Neural crest cell (in vitro differentiated cells): ENCODE results near the gene JUP. TPM values are rescaled to one million over a fixed set of nuclear protein-coding genes. Genes with fewer than 3 reads are reported as not detected.
"Not testable (repeated sequence)": the region's sequence is repeated elsewhere in the genome, so short reads cannot be mapped to it uniquely, and the experiment has no call there.

Experiments
- DNase-seq: peaks from one replicate; pipeline ENCODE4 v3.0.0; 2021; ENCODE audit warnings: low read depth, mixed read lengths, low spot score
- H3K27ac Mint-ChIP-seq: one replicate; pipeline ENCODE4 v1.8.0; 2021; ENCODE audit warnings: mild to moderate bottlenecking, mixed read lengths; ENCODE audit not compliant: unreplicated experiment
- H3K27me3 Mint-ChIP-seq: 2 replicates; pipeline ENCODE4 v1.8.0; 2021; ENCODE audit warnings: low read depth, mild to moderate bottlenecking, mixed read lengths
- H3K36me3 Mint-ChIP-seq: 2 replicates; pipeline ENCODE4 v1.8.0; 2021; ENCODE audit warnings: low read depth, mild to moderate bottlenecking, mixed read lengths
- H3K4me1 Mint-ChIP-seq: 2 replicates; pipeline ENCODE4 v1.8.0; 2021; ENCODE audit warnings: mixed read lengths
- H3K4me3 Mint-ChIP-seq: one replicate; pipeline ENCODE4 v1.8.0; 2021; ENCODE audit warnings: mild to moderate bottlenecking, mixed read lengths
- H3K9me3 Mint-ChIP-seq: 2 replicates; pipeline ENCODE4 v1.8.0; 2021; ENCODE audit warnings: mixed read lengths
- long read RNA-seq: library from polyadenylated mRNA; unstranded; transcript quantifications from one replicate; pipeline ENCODE4 v2.0.0, GENCODE V29; 2020
- total RNA-seq: library from RNA; stranded (reverse); gene quantifications from 2 replicates; pipeline ENCODE4 v1.2.1, GENCODE V29; 2021
- TF ChIP-seq, protein P1 (sequence below): fragments of 200-600 bp; sonication (generic); conservative IDR thresholded peaks from 2 replicates; pipeline ENCODE4 v1.5.0; 2021; ENCODE audit warnings: antibody characterized with exemption, mild to moderate bottlenecking

JUP gene
- total RNA-seq: 20.6 and 23.5 TPM in 2 replicates
- long read RNA-seq: 0 reads

DNA sequence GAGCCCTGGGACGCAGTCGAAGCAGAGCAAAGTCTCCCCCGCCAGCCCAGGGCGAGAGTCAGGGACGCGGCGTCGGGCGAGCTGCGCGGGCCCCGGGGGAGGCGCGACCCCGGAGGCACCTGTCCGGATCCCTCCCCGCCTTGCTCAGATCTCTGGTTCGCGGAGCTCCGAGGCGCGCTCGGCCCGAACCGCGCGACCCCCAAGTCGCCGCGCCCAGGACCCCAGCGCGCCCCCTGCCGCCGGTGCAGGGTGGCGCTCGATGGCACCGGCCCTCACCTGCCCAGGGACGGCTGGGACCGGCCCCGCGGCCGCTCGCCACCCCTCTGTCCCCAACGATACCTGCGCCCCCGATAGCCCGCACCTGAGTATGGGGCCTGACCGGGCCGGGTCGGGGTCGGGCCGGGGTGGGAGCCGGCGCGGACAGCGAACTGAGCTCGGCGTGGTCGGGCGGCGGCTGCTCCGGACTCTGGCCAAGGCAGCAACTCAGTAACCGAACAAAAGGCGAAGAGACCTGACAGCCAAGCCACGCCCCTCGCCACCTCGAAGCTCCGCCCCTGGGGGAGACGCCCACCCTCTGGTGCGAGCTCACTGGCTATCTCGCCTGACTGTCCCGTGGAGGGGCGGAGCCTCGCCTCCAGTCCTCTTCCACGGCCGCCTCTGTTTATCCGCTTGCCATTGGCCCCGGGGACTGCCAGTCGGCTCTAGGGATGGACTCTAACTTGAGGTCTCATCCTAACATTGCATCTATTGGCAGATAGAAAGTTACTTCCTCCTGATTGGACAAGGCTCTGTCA is at the start of gene JUP:
TSS of gene JUP (minus strand) at position 485 of the 794 bp plus-strand sequence. CDS start 14,857 bp downstream, outside the sequence.
- no peak within 1 kb of the TSS for H3K27ac Mint-ChIP-seq

DNA sequence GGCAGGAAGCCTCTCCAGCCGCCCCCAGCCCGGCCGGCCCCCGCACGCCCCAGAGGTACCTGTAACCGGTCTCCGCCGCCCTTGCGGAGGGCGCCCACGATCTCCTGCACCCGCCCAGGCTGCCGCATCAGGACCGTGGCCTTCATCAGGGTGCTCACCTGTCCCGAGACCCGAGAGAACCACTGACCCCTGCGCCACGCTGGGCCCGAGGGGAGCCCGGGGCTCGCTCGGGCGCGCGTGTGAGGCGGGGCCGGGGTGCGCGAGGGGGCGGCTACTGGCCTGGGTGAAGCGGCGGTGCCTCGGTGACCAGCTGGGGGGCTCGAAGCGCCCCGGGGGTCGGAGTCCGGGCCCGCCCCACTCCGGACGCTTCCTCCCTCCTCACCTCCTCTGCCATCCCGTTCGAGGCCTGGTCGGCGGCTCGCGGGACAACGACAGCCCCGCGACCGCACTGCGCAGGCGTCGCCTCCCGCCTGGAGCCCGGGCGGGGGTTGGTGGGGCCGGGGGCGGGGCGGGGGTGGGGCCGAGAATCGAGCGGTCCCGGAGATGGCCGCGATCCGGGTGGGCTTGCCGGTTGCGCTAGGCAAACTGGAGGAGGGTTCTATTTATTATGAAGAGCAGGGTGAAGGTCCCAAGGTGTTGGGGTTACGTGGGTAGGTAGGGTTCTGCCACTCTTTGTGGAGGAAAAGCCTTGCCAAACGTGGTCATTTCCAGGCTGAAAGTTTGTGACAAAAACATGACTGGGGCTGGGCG is 49.5 kb upstream of the JUP start, which contains the start of gene NT5C3B:
TSS of gene NT5C3B (minus strand) at position 433 of the 750 bp plus-strand sequence. CDS start at position 394, 39 bp downstream.
- peak; percentile 56 for DNase-seq
- H3K4me3 Mint-ChIP-seq: peak within 1 kb of the TSS; percentile 93
- peaks cover 12% of the 10 kb centered on the region for H3K4me1 Mint-ChIP-seq
- H3K27ac Mint-ChIP-seq: peak within 1 kb of the TSS; percentile 7
- H3K27me3 Mint-ChIP-seq: no peaks in the 10 kb centered on the region
- peaks cover 2% of the 10 kb centered on the region for H3K36me3 Mint-ChIP-seq
- no peaks in the 10 kb centered on the region for H3K9me3 Mint-ChIP-seq
- TF ChIP-seq, protein P1, sequence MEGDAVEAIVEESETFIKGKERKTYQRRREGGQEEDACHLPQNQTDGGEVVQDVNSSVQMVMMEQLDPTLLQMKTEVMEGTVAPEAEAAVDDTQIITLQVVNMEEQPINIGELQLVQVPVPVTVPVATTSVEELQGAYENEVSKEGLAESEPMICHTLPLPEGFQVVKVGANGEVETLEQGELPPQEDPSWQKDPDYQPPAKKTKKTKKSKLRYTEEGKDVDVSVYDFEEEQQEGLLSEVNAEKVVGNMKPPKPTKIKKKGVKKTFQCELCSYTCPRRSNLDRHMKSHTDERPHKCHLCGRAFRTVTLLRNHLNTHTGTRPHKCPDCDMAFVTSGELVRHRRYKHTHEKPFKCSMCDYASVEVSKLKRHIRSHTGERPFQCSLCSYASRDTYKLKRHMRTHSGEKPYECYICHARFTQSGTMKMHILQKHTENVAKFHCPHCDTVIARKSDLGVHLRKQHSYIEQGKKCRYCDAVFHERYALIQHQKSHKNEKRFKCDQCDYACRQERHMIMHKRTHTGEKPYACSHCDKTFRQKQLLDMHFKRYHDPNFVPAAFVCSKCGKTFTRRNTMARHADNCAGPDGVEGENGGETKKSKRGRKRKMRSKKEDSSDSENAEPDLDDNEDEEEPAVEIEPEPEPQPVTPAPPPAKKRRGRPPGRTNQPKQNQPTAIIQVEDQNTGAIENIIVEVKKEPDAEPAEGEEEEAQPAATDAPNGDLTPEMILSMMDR: no peak

More for the DNA sequence above, at the start of gene JUP:
- Mint-ChIP-seq H3K9me3 (no peaks in the 10 kb centered on the region), H3K27me3 (peaks cover 29% of the 10 kb centered on the region), H3K36me3 (no peaks in the 10 kb centered on the region), H3K4me3 (peak within 1 kb of the TSS; percentile 86), H3K4me1 (peaks cover 31% of the 10 kb centered on the region)
- DNase-seq: peak; percentile 100
- TF ChIP-seq, protein P1: peak; percentile 84

DNA sequence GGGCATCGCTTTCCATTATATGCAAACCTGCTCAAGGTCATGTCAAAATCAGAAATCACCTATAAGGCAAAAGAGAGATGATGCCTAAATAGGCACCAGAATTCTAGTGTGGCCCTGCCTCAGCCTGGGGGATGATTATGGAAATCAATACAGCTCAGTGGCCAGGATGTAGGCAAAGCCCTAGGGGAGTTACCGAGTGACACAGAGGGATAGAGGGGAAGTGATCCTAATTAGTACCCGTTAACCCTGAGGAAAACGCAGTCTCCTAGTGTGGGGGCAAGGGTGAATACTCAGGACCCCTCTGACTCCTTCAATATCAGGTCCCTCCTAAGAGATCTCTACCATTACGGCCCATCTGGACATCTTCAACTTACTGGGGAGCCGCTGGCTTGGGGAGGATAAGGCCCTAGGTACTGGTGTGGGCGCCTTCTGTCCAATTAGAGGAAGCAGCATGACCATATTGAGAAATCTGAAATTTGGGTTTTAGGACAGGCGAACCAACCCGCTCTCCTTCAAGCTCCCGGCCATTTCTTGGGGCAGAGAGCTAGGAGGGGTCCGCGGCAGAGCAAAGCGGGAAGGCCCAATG is 48.8 kb upstream of the JUP start:
- Mint-ChIP-seq H3K27ac (peak overlapping the region; percentile 7), H3K4me1 (peaks cover 12% of the 10 kb centered on the region), H3K36me3 (peaks cover 5% of the 10 kb centered on the region), H3K27me3 (no peaks in the 10 kb centered on the region), H3K9me3 (no peaks in the 10 kb centered on the region), H3K4me3 (peak overlapping the region; percentile 93)
- DNase-seq: no peak
- TF ChIP-seq, protein P1: no peak

DNA sequence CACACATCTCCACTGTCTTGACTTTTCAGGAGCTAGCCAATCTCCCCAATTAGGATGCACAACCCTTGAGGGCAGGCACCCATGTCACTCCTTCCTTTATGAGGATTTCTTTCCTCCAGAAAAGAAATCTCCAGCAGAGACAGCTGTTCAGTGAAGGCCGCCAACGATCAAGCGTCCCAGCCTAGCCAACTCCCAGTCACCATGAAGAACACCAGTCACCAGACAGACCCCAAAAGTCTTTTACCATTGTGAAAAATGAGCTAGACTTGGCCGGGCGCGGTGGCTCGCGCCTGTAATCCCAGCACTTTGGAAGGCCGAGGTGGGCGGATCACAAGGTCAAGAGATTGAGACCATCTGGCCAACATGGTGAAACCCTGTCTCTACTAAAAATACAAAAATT is 43.5 kb upstream of the JUP start:
- DNase-seq, H3K36me3 Mint-ChIP-seq, H3K4me3 Mint-ChIP-seq, H3K27me3 Mint-ChIP-seq, H3K9me3 Mint-ChIP-seq, H3K4me1 Mint-ChIP-seq: not testable (repeated sequence)
- H3K27ac Mint-ChIP-seq: peak overlapping the region; percentile 66

DNA sequence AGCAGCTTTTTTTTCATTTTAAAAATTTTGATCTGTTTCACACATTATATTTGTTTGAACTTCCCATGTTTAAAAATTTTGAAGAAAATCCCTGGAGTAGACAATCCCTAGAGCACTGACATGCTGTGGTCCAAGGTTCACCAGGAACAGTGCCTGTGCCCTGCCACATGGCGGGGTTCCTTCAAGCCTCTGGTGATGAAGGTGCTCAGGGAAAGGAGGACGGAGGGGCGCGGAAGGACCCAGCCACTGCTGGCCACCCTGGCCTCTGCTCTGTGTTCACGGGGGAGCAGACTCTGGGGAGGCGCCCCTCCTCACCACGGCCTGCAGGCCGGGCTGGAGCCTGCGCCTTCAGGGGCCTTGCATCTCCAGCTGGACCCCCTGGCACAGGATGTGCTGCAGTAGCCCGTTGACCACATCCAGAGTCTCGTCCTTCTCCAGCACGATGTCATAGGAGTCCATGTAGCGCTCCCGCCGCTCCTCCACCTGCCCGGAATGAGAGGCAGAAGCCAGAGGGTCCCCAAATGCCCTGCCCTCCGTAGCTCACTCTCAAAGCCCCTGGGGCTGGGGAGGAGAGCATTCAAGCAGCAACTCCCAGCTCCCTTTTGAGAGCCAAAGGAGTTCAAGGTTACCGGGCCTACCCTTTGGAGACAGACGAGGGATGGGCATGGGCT is 38.8 kb upstream of the JUP start:
- DNase-seq: no peak
- H3K36me3 Mint-ChIP-seq: peaks cover 5% of the 10 kb centered on the region
- no peaks in the 10 kb centered on the region for H3K9me3 Mint-ChIP-seq
- H3K4me3 Mint-ChIP-seq: no peak overlapping the region
- TF ChIP-seq, protein P1: no peak
- no peaks in the 10 kb centered on the region for H3K27me3 Mint-ChIP-seq
- no peak overlapping the region for H3K27ac Mint-ChIP-seq
- H3K4me1 Mint-ChIP-seq: peaks cover 24% of the 10 kb centered on the region
